ENCODE results near the gene OR52K1. TPM values are rescaled to one million over a fixed set of nuclear protein-coding genes. Genes with fewer than 3 reads are reported as not detected.
A peak's percentile ranks its signal among the peaks of the same experiment; 100 is the strongest.

The OR52K1 gene
- total RNA-seq, 1 experiment from 2014 or later, result not detected

DNA sequence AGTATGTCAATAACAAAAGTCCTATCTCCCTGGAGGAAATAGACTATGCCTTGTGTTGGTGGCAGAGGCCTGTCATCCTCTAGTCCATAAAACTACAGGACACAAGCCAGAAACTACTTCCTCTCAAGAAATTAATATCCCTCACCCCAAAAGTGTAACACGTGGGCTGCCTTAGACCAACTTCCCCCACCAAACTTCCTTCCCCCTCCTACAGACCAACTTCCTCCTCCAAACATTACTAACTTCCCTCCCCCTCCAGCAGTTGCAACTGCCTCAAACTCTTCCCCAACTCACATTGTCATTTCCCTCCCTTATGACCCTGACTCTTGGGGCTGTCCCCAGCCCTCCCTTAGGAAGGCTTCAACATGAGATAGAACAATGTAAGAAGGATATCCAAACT is 27.0 kb upstream of the OR52K1 start:
- Histone ChIP-seq H3K9me2 (replicated peaks; ENCODE audit: insufficient read depth, low read length) (no peaks in the 10 kb centered on the region), H3K4me3 (ENCODE audit: low read length) (no peak overlapping the region), H3K4me1 (ENCODE audit: low read length) (no peaks in the 10 kb centered on the region), H3K9ac (ENCODE audit: low read length) (no peak overlapping the region), H3K4me2 (ENCODE audit: low read depth, low read length, poor library complexity, severe bottlenecking) (no peak overlapping the region), H3K9me3 (ENCODE audit: low read length) (no peaks in the 10 kb centered on the region), H3K79me2 (ENCODE audit: low read length) (no peaks in the 10 kb centered on the region), H3K36me3 (ENCODE audit: insufficient read depth, low read length) (no peaks in the 10 kb centered on the region), H4K20me1 (ENCODE audit: insufficient read depth, low read depth, low read length) (no peaks in the 10 kb centered on the region), H3K27me3 (ENCODE audit: low read length) (no peaks in the 10 kb centered on the region), H3K27ac (ENCODE audit: low read length) (no peak overlapping the region), H2AFZ (ENCODE audit: low read length) (no peak overlapping the region)
- DNase-seq, result no peak

- Histone ChIP-seq H3K4me1 (ENCODE audit: low read length) (no peaks in the 10 kb centered on the region), H3K79me2 (ENCODE audit: low read length) (no peaks in the 10 kb centered on the region), H4K20me1 (ENCODE audit: insufficient read depth, low read depth, low read length) (no peaks in the 10 kb centered on the region), H3K9me2 (replicated peaks; ENCODE audit: insufficient read depth, low read length) (no peaks in the 10 kb centered on the region), H3K36me3 (ENCODE audit: insufficient read depth, low read length) (no peaks in the 10 kb centered on the region), H3K4me2 (ENCODE audit: low read depth, low read length, poor library complexity, severe bottlenecking) (no peak overlapping the region), H3K4me3 (ENCODE audit: low read length) (no peak overlapping the region), H3K9ac (ENCODE audit: low read length) (no peak overlapping the region), H2AFZ (ENCODE audit: low read length) (no peak overlapping the region), H3K9me3 (ENCODE audit: low read length) (no peaks in the 10 kb centered on the region), H3K27me3 (ENCODE audit: low read length) (no peaks in the 10 kb centered on the region), H3K27ac (ENCODE audit: low read length) (no peak overlapping the region)
- DNase-seq, result no peak
These were observed 22.9 kb upstream of the OR52K1 start for GRCh38 chr11:4459500-4459899.

GRCh38 chr11:4460151-4460550 is 22.3 kb upstream of the OR52K1 start:
- DNase-seq, result peak; percentile 23
- no peak overlapping the region for H2AFZ ChIP-seq (ENCODE audit: low read length)
- no peaks in the 10 kb centered on the region for H4K20me1 ChIP-seq (ENCODE audit: insufficient read depth, low read depth, low read length)
- no peaks in the 10 kb centered on the region for H3K9me3 ChIP-seq (ENCODE audit: low read length)
- no peak overlapping the region for H3K4me3 ChIP-seq (ENCODE audit: low read length)
- no peaks in the 10 kb centered on the region for H3K9me2 ChIP-seq (replicated peaks; ENCODE audit: insufficient read depth, low read length)
- no peaks in the 10 kb centered on the region for H3K27me3 ChIP-seq (ENCODE audit: low read length)
- no peak overlapping the region for H3K9ac ChIP-seq (ENCODE audit: low read length)
- no peaks in the 10 kb centered on the region for H3K79me2 ChIP-seq (ENCODE audit: low read length)
- no peak overlapping the region for H3K27ac ChIP-seq (ENCODE audit: low read length)
- H3K4me1 ChIP-seq (ENCODE audit: low read length), result no peaks in the 10 kb centered on the region
- H3K36me3 ChIP-seq (ENCODE audit: insufficient read depth, low read length), result no peaks in the 10 kb centered on the region
- H3K4me2 ChIP-seq (ENCODE audit: low read depth, low read length, poor library complexity, severe bottlenecking), result no peak overlapping the region

DNA sequence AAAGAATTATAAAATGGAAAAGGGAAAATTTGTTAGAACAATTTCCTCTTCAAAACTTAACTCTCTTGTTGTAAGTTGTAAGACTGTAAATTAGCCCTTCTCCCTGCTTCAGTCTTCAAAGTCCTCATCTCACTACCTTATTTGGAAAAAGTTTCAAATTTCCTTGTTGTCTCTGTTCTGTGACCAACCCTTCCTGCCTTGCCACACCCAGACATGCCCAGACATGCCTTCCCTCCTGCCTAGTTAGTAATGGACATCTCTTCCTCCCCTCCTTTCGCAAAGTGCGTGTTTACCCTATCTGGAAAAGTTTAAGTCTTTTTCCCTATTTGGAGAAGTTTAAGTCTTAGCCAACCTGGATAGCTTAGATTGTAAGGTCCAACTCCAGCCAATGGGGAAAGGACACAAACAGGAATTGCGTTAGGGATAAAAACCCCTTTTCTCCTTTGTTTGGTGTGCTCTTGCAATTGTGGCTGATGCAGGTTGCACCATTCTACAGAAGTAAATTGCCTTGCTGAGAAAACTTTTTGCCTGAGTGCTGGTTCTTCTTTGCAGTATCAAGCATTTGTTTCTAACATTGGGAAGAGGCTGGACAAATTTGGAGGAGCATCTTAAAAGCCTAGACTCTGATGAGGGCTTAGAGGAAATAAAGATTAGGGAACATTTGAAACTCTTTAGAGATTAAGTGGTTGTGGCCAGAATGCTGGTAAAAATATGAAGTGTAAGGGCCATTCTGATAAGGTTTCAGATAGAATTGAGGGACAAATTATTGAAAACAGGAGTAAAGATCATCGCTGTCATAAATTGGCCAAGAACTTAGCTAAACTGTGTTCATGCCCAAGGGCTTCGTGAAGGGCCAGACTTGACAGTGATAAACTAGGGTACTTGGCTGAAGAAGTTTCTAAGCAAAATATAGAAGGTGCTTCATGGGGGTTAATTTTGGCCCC is 18.0 kb upstream of the OR52K1 start:
- H3K9me2 ChIP-seq (replicated peaks; ENCODE audit: insufficient read depth, low read length), result no peaks in the 10 kb centered on the region
- H3K4me2 ChIP-seq (ENCODE audit: low read depth, low read length, poor library complexity, severe bottlenecking), result no peak overlapping the region
- no peak overlapping the region for H3K4me3 ChIP-seq (ENCODE audit: low read length)
- H4K20me1 ChIP-seq (ENCODE audit: insufficient read depth, low read depth, low read length), result no peaks in the 10 kb centered on the region
- H3K9ac ChIP-seq (ENCODE audit: low read length), result no peak overlapping the region
- H3K27me3 ChIP-seq (ENCODE audit: low read length), result no peaks in the 10 kb centered on the region
- H2AFZ ChIP-seq (ENCODE audit: low read length), result no peak overlapping the region
- H3K79me2 ChIP-seq (ENCODE audit: low read length), result no peaks in the 10 kb centered on the region
- no peaks in the 10 kb centered on the region for H3K36me3 ChIP-seq (ENCODE audit: insufficient read depth, low read length)
- DNase-seq, result peak; percentile 11
- no peaks in the 10 kb centered on the region for H3K9me3 ChIP-seq (ENCODE audit: low read length)
- H3K4me1 ChIP-seq (ENCODE audit: low read length), result no peaks in the 10 kb centered on the region
- no peak overlapping the region for H3K27ac ChIP-seq (ENCODE audit: low read length)

- Histone ChIP-seq H3K4me1 (ENCODE audit: low read length) (no peaks in the 10 kb centered on the region), H3K27ac (ENCODE audit: low read length) (no peak overlapping the region), H3K79me2 (ENCODE audit: low read length) (no peaks in the 10 kb centered on the region), H3K9me2 (replicated peaks; ENCODE audit: insufficient read depth, low read length) (no peaks in the 10 kb centered on the region), H3K4me3 (ENCODE audit: low read length) (no peak overlapping the region), H2AFZ (ENCODE audit: low read length) (no peak overlapping the region), H3K4me2 (ENCODE audit: low read depth, low read length, poor library complexity, severe bottlenecking) (no peak overlapping the region), H3K27me3 (ENCODE audit: low read length) (no peaks in the 10 kb centered on the region), H3K36me3 (ENCODE audit: insufficient read depth, low read length) (no peaks in the 10 kb centered on the region), H3K9ac (ENCODE audit: low read length) (no peak overlapping the region), H4K20me1 (ENCODE audit: insufficient read depth, low read depth, low read length) (no peaks in the 10 kb centered on the region), H3K9me3 (ENCODE audit: low read length) (no peaks in the 10 kb centered on the region)
- no peak for DNase-seq
These were observed 17.0 kb upstream of the OR52K1 start for GRCh38 chr11:4465407-4465806.

DNA sequence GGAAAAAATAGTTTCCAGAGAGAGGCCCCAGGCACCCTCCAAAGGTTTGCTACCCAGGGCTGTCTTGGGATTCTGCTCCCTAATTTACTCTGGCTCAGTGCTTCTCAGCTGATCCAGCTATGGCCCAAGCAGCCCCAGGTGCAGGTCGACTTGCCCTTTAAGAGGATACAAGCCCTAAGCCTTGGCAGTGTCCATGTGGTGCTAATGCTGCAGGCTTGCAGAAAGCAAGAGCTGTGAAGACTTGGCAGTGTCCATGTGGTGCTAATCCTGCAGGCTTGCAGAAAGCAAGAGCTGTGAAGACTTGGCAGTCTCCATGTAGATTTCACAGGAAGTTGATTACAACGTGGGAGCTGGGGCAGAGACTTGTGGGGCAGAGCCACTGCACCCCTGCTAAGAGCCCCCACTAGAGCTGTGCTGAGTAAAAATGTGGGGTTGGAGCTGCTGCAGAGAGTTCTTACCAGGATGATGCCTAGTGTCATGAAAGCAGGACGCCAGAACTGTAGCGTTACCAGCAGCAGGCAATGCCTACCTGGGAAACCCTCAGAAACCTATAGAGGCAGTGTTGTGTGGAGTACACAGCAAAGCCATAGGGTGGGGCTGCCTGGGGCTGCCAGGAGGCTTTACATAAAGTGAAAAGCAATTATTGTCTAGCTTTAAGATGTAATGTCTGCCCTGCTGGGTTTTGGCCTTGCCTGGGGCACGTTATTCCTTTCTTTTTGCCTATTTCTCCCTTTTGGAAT is 16.1 kb upstream of the OR52K1 start:
- Histone ChIP-seq H3K9me2 (replicated peaks; ENCODE audit: insufficient read depth, low read length) (no peaks in the 10 kb centered on the region), H4K20me1 (ENCODE audit: insufficient read depth, low read depth, low read length) (no peaks in the 10 kb centered on the region), H3K9me3 (ENCODE audit: low read length) (no peaks in the 10 kb centered on the region), H3K36me3 (ENCODE audit: insufficient read depth, low read length) (no peaks in the 10 kb centered on the region), H3K27me3 (ENCODE audit: low read length) (no peaks in the 10 kb centered on the region), H3K4me2 (ENCODE audit: low read depth, low read length, poor library complexity, severe bottlenecking) (no peak overlapping the region), H3K27ac (ENCODE audit: low read length) (no peak overlapping the region), H3K4me3 (ENCODE audit: low read length) (no peak overlapping the region), H2AFZ (ENCODE audit: low read length) (no peak overlapping the region), H3K79me2 (ENCODE audit: low read length) (no peaks in the 10 kb centered on the region), H3K4me1 (ENCODE audit: low read length) (no peaks in the 10 kb centered on the region), H3K9ac (ENCODE audit: low read length) (no peak overlapping the region)
- DNase-seq, result no peak

- H3K9ac ChIP-seq (ENCODE audit: low read length), result no peak overlapping the region
- H3K4me3 ChIP-seq (ENCODE audit: low read length), result no peak overlapping the region
- no peaks in the 10 kb centered on the region for H3K4me1 ChIP-seq (ENCODE audit: low read length)
- DNase-seq, result peak; percentile 7
- no peak overlapping the region for H3K27ac ChIP-seq (ENCODE audit: low read length)
- H3K36me3 ChIP-seq (ENCODE audit: insufficient read depth, low read length), result no peaks in the 10 kb centered on the region
- no peaks in the 10 kb centered on the region for H3K9me2 ChIP-seq (replicated peaks; ENCODE audit: insufficient read depth, low read length)
- H4K20me1 ChIP-seq (ENCODE audit: insufficient read depth, low read depth, low read length), result no peaks in the 10 kb centered on the region
- H3K79me2 ChIP-seq (ENCODE audit: low read length), result no peaks in the 10 kb centered on the region
- no peak overlapping the region for H3K4me2 ChIP-seq (ENCODE audit: low read depth, low read length, poor library complexity, severe bottlenecking)
- H3K27me3 ChIP-seq (ENCODE audit: low read length), result no peaks in the 10 kb centered on the region
- no peaks in the 10 kb centered on the region for H3K9me3 ChIP-seq (ENCODE audit: low read length)
- H2AFZ ChIP-seq (ENCODE audit: low read length), result no peak overlapping the region
These were observed 15.5 kb upstream of the OR52K1 start for GRCh38 chr11:4466871-4467442.
